K562 (cell line): Measurements from ENCODE around the gene FTO. TPM values are rescaled to one million over a fixed set of nuclear protein-coding genes. Genes with fewer than 3 reads are reported as not detected.

Experiments used
- ATAC-seq: fragments of 200-7000 bp; cut with Tn5 transposase; 3 replicates; pipeline ENCODE4 v1.9.1; 2020; ENCODE audit warnings: moderate library complexity
- BruUV-seq: library from RNA; stranded (reverse); fragments of 400-500 nt; replicated peaks from 2 replicates; lab custom pipeline; 2021; lab: Mats Ljungman, UMichigan
- CTCF ChIA-PET: fragments of 300-600 bp; formaldehyde crosslinking; extraction: SDS; loops from one replicate; lab custom pipeline; 2021; ENCODE audit warnings: low intra/inter-chr PET ratio; lab: Yijun Ruan, JAX
- POLR2A ChIA-PET: fragments of 300-600, 350-650 bp; sonication (Branson Sonifier 250); formaldehyde crosslinking; extraction: SDS; loops from one replicate; lab custom pipeline; 2021; ENCODE audit warnings: antibody characterized with exemption, inconsistent platforms; lab: Yijun Ruan, JAX
- DNase-seq, 4 experiments: peaks; one replicate each; pipeline versions ENCODE4 v3.0.0 to v3.0.0-alpha.2; 2011 to 2018; ENCODE audit warnings: low spot score in 3 of 4, mixed read lengths in 3 of 4; ENCODE audit errors: extremely low read depth in 1 of 4
- FAIRE-seq: peaks from 2 replicates; lab custom pipeline; 2011; peaks lifted over from hg19 to GRCh38; lab: Jason Lieb, UNC
- H2AFZ ChIP-seq: 2 replicates; pipeline ENCODE4 v1.6.0; 2011; ENCODE audit warnings: low read depth, low read length, control low read depth, inconsistent platforms
- H3K27ac ChIP-seq: fragments of 200-600 bp; 3 replicates; pipeline ENCODE4 v1.8.0; 2011; ENCODE audit warnings: low read depth, mild to moderate bottlenecking, control low read depth, inconsistent platforms, low read length, moderate library complexity, mixed read lengths; ENCODE audit errors: extremely low read depth
- H3K27me3 ChIP-seq, 2 experiments: fragments of 300-600 bp in 1 of 2; 2 replicates in 1 of 2; 3 replicates in 1 of 2; pipeline versions ENCODE4 v1.6.0 to v1.8.0; 2011; ENCODE audit warnings: inconsistent platforms in 2 of 2, low read length in 2 of 2, mild to moderate bottlenecking in 1 of 2, mixed read lengths in 1 of 2, moderate library complexity in 1 of 2; ENCODE audit not compliant: control insufficient read depth in 2 of 2, insufficient read depth in 2 of 2
- H3K36me3 ChIP-seq: fragments of 300-600 bp; 3 replicates; pipeline ENCODE4 v1.8.0; 2011; ENCODE audit warnings: mild to moderate bottlenecking, low read length, inconsistent platforms; ENCODE audit not compliant: control insufficient read depth, insufficient read depth
- H3K4me1 ChIP-seq, 2 experiments: fragments of 200-600 bp in 1 of 2; replicated peaks in 1 of 2; 2 replicates in 1 of 2; 3 replicates in 1 of 2; pipeline versions ENCODE4 v1.5.1 to v1.8.0; 2011; ENCODE audit warnings: inconsistent platforms in 2 of 2, low read length in 2 of 2, mild to moderate bottlenecking in 1 of 2, mixed read lengths in 1 of 2, moderate library complexity in 1 of 2; ENCODE audit not compliant: control insufficient read depth in 2 of 2, insufficient read depth in 2 of 2
- H3K4me2 ChIP-seq: 2 replicates; pipeline ENCODE4 v1.6.1; 2011; ENCODE audit warnings: low read length, control low read depth, inconsistent platforms, mixed read lengths; ENCODE audit not compliant: insufficient read depth
- H3K4me3 ChIP-seq: fragments of 200-600 bp; sonication (generic), shearing (Covaris generic); 2 replicates; pipeline ENCODE4 v1.5.1; 2016; ENCODE audit warnings: control low read depth, inconsistent platforms
- H3K79me2 ChIP-seq: fragments of 200-600 bp; 3 replicates; pipeline ENCODE4 v1.8.0; 2011; ENCODE audit warnings: low read length, inconsistent platforms; ENCODE audit not compliant: control insufficient read depth, insufficient read depth
- H3K9ac ChIP-seq, 2 experiments: 2 replicates each; pipeline versions ENCODE4 v1.6.0 to v1.6.1; 2011; ENCODE audit warnings: low read depth in 2 of 2, low read length in 2 of 2, control low read depth in 1 of 2, inconsistent platforms in 1 of 2, mild to moderate bottlenecking in 1 of 2, mixed read lengths in 1 of 2; ENCODE audit not compliant: insufficient read depth in 1 of 2
- H3K9me1 ChIP-seq: one replicate; pipeline ENCODE4 v1.6.0; 2011; ENCODE audit warnings: inconsistent platforms, mild to moderate bottlenecking, low read length, moderate library complexity; ENCODE audit not compliant: control insufficient read depth, insufficient read depth
- H3K9me3 ChIP-seq: replicated peaks from 2 replicates; pipeline ENCODE4 v1.5.1; 2011; ENCODE audit warnings: low read depth, low read length, inconsistent platforms; ENCODE audit not compliant: control insufficient read depth, insufficient read depth
- H4K20me1 ChIP-seq: replicated peaks from 2 replicates; pipeline ENCODE4 v1.6.1; 2011; ENCODE audit warnings: low read length, inconsistent platforms, mixed read lengths; ENCODE audit not compliant: control insufficient read depth, insufficient read depth
- ARID2 ChIP-seq: fragments of 450-650 bp; IDR thresholded peaks from 2 replicates; pipeline ENCODE4 v1.6.1; 2017; ENCODE audit warnings: antibody characterized with exemption, mild to moderate bottlenecking
- CCAR2 ChIP-seq: fragments of 200-400 bp; formaldehyde crosslinking; IDR thresholded peaks from 2 replicates; pipeline ENCODE4 v1.6.1; 2017; ENCODE audit warnings: mild to moderate bottlenecking, low read depth, low read length
- DPF2 ChIP-seq: fragments of 450-650 bp; IDR thresholded peaks from 2 replicates; pipeline ENCODE4 v1.6.1; 2016
- IRF2 ChIP-seq: sonication (generic); formaldehyde crosslinking; IDR thresholded peaks from 2 replicates; pipeline ENCODE4 v1.8.1; 2022; ENCODE audit warnings: mild to moderate bottlenecking, missing genetic modification reagents
- PML ChIP-seq: IDR thresholded peaks from 2 replicates; pipeline ENCODE4 v1.6.1; 2012; ENCODE audit warnings: low read length, inconsistent platforms
- ZNF253 ChIP-seq: fragments of 250-450 bp; sonication (Bioruptor Pico); conservative IDR thresholded peaks from 2 replicates; pipeline ENCODE4 v1.6.1; 2021; ENCODE audit warnings: mild to moderate bottlenecking
- ZNF277 ChIP-seq: fragments of 250-450 bp; sonication (Bioruptor Pico); IDR thresholded peaks from 2 replicates; pipeline ENCODE4 v1.8.0; 2022; ENCODE audit warnings: inconsistent platforms, mild to moderate bottlenecking, moderate library complexity, borderline replicate concordance
- WGBS: fragments of 100-300 bp; shearing (Covaris generic); methylation state at CpG from one replicate; pipeline ENCODE4 v1.1.6; 2016; ENCODE audit warnings: low coverage, mixed read lengths; ENCODE audit not compliant: insufficient coverage; ENCODE audit errors: missing lambda C conversion rate; 5-methylcytosine and 5-hydroxymethylcytosine counted together
- in situ Hi-C: fragments of 300-500 bp; cut with MboI; formaldehyde crosslinking; loops from 4 replicates; pipeline ENCODE4 v1.15.0; 2018; ENCODE audit warnings: inconsistent platforms, mixed read lengths
- intact Hi-C: fragments of 100-400 bp; cut with micrococcal nuclease; formaldehyde crosslinking; loops from 2 replicates; pipeline ENCODE4 v1.14.2; 2022
- polyA plus RNA-seq, 8 experiments: library from polyadenylated mRNA; depleted of rRNA in 4 of 8; stranded (reverse) in 5 of 8; unstranded in 3 of 8; fragments of >200 nt; fragmentation: Nextera tagmentation in 2 of 8; fragmentation: Illumina TruSeq in 1 of 8; extraction: Ambion mirVana in 2 of 8; extraction: Trizol in 1 of 8; gene quantifications; 2 replicates each; pipeline versions ENCODE4 v1.2.1 to v1.2.3, GENCODE V29; 2011 to 2014; ENCODE audit warnings: inconsistent platforms in 1 of 8, missing spikeins in 1 of 8
- total RNA-seq, 7 experiments: library from RNA; depleted of rRNA in 6 of 7; stranded (reverse); fragments of >200 nt in 6 of 7; fragmentation: Illumina TruSeq in 2 of 7; extraction: Trizol in 2 of 7; gene quantifications; 2 replicates each; pipeline versions ENCODE4 v1.2.1 to v1.2.3, GENCODE V29; 2011 to 2021; ENCODE audit warnings: low replicate concordance in 1 of 7

The FTO gene
- total and polyA plus RNA-seq, 9 of the 15 experiments (the other 6 are each of a cell fraction or from before 2014, with no cell fraction given) = 11.3 to 27.7 (median 25.5) TPM

GRCh38 chr16:53848950-53849349 is 145.0 kb downstream of the FTO start:
- Histone ChIP-seq H2AFZ (no peak overlapping the region), H3K79me2 (no peaks in the 10 kb centered on the region), H3K9me3 (no peaks in the 10 kb centered on the region), H3K36me3 (no peaks in the 10 kb centered on the region), H4K20me1 (no peaks in the 10 kb centered on the region), H3K4me2 (no peak overlapping the region), H3K27me3 (no peaks in the 10 kb centered on the region), H3K9ac (no peak overlapping the region), H3K27ac (no peak overlapping the region), H3K4me3 (no peak overlapping the region), H3K9me1 (no peaks in the 10 kb centered on the region), H3K4me1 (no peaks in the 10 kb centered on the region)
- in situ Hi-C loops = no loop called here
- no peak for DNase-seq
- no peak for ATAC-seq
- ChIA-PET CTCF (no interaction called here), POLR2A (no interaction called here)
- no TSS peak for BruUV-seq
- FAIRE-seq = no peak
- 100% methylated on average over 1 of the region's 1 CpG for WGBS
- TF ChIP-seq CCAR2 = no peak
- no peak for TF ChIP-seq DPF2
- no peak for TF ChIP-seq ARID2
- TF ChIP-seq IRF2 = no peak
- no peak for TF ChIP-seq PML
- TF ChIP-seq ZNF277 = no peak
- TF ChIP-seq ZNF253 (CRISPR knock-in tag) = no peak
- intact Hi-C loops = no loop called here
